ENCODE results near the gene DOP1A. TPM values are rescaled to one million over a fixed set of nuclear protein-coding genes. Genes with fewer than 3 reads are reported as not detected.

Gene DOP1A
- total RNA-seq, 4 donors from 2014 or later, result 44.8 to 118 (median 53.5) TPM

- TF ChIP-seq POLR2A (IDR thresholded peaks at IDR 0.05), result no peak
- TF ChIP-seq EP300 (IDR thresholded peaks at IDR 0.05), result no peak
- no peak for TF ChIP-seq CTCF (IDR thresholded peaks at IDR 0.05)
- no peak for TF ChIP-seq POLR2AphosphoS5 (IDR thresholded peaks at IDR 0.05)
- Histone ChIP-seq H3K27ac (no peak overlapping the region), H3K36me3 (peaks cover 78% of the 10 kb centered on the region), H3K27me3 (no peaks in the 10 kb centered on the region), H3K4me3 (no peak overlapping the region), H3K9me3 (no peaks in the 10 kb centered on the region), H3K4me1 (no peaks in the 10 kb centered on the region)
- DNase-seq (ENCODE audit: low spot score in 2 of 2), result no peak
- WGBS, result 78% methylated on average over 3 of the region's 3 CpGs
Measured at GRCh38 chr6:83138758-83139157, 71.3 kb downstream of the DOP1A start.

GRCh38 chr6:83151114-83151513 lies 83.6 kb downstream of the DOP1A start:
- no peaks in the 10 kb centered on the region for H3K27me3 ChIP-seq
- no peak for DNase-seq (ENCODE audit: low spot score in 2 of 2)
- no peak overlapping the region for H3K27ac ChIP-seq
- WGBS, result 94% methylated on average over 2 of the region's 2 CpGs
- H3K36me3 ChIP-seq, result peaks cover 61% of the 10 kb centered on the region
- H3K4me3 ChIP-seq, result no peak overlapping the region
- H3K4me1 ChIP-seq, result no peaks in the 10 kb centered on the region
- no peak for TF ChIP-seq POLR2AphosphoS5 (IDR thresholded peaks at IDR 0.05)
- no peak for TF ChIP-seq EP300 (IDR thresholded peaks at IDR 0.05)
- no peak for TF ChIP-seq CTCF (IDR thresholded peaks at IDR 0.05)
- H3K9me3 ChIP-seq, result no peaks in the 10 kb centered on the region

- TF ChIP-seq CTCF (IDR thresholded peaks at IDR 0.05), result no peak
- TF ChIP-seq POLR2AphosphoS5 (IDR thresholded peaks at IDR 0.05), result no peak
- TF ChIP-seq POLR2A (IDR thresholded peaks at IDR 0.05), result no peak
- no peak for TF ChIP-seq EP300 (IDR thresholded peaks at IDR 0.05)
- Histone ChIP-seq H3K4me3 (no peak overlapping the region), H3K4me1 (no peaks in the 10 kb centered on the region), H3K27me3 (no peaks in the 10 kb centered on the region), H3K36me3 (peaks cover 71% of the 10 kb centered on the region), H3K27ac (no peak overlapping the region), H3K9me3 (no peaks in the 10 kb centered on the region)
- DNase-seq (ENCODE audit: low spot score in 2 of 2), result no peak
- WGBS, result 84% methylated on average over 1 of the region's 1 CpG
Measured at GRCh38 chr6:83152913-83153312, 85.4 kb downstream of the DOP1A start.

GRCh38 chr6:83153883-83154521 lies 86.5 kb downstream of the DOP1A start:
- 91% methylated on average over 4 of the region's 4 CpGs for WGBS

GRCh38 chr6:83155794-83156193 lies 88.3 kb downstream of the DOP1A start:
- Histone ChIP-seq H3K27ac (no peak overlapping the region), H3K4me3 (no peak overlapping the region), H3K36me3 (peaks cover 82% of the 10 kb centered on the region), H3K4me1 (no peaks in the 10 kb centered on the region), H3K27me3 (no peaks in the 10 kb centered on the region), H3K9me3 (no peaks in the 10 kb centered on the region)
- TF ChIP-seq POLR2AphosphoS5 (IDR thresholded peaks at IDR 0.05) (no peak), POLR2A (IDR thresholded peaks at IDR 0.05) (no peak), EP300 (IDR thresholded peaks at IDR 0.05) (no peak), CTCF (IDR thresholded peaks at IDR 0.05) (no peak)
- no peak for DNase-seq (ENCODE audit: low spot score in 2 of 2)
- WGBS, result 91% methylated on average over 2 of the region's 2 CpGs

More at GRCh38 chr6:83153883-83154521, 86.5 kb downstream of the DOP1A start:
- TF ChIP-seq POLR2AphosphoS5 (IDR thresholded peaks at IDR 0.05) (no peak), CTCF (IDR thresholded peaks at IDR 0.05) (no peak), POLR2A (IDR thresholded peaks at IDR 0.05) (no peak), EP300 (IDR thresholded peaks at IDR 0.05) (no peak)
- Histone ChIP-seq H3K4me1 (no peaks in the 10 kb centered on the region), H3K9me3 (no peaks in the 10 kb centered on the region), H3K36me3 (peaks cover 74% of the 10 kb centered on the region), H3K27me3 (no peaks in the 10 kb centered on the region), H3K4me3 (no peak overlapping the region), H3K27ac (no peak overlapping the region)
- DNase-seq (ENCODE audit: low spot score in 2 of 2), result no peak
